ENCODE data around the gene TMEM130.

TMEM130 gene

GRCh38 chr7:98840096-98840495, 29.7 kb downstream of the TMEM130 start:
- no peak for DNase-seq

DNA sequence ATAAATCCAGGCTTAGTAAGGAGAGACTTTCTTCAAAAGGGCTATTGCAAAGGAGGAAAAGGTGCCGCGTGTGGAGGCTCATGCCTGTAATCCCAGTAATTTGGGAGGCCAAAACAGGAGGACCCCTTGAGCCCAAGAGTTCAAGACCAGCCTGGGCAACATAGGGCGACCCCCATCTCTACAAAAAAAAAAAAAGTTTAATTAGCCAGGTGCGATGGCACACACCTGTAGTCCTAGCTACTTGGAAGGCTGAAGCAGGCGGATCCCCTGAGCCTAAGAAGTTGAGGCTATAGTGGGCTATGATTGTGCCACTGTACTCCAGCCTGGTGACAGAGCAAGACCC, 32.2 kb downstream of the TMEM130 start:
- no peak for DNase-seq

DNA sequence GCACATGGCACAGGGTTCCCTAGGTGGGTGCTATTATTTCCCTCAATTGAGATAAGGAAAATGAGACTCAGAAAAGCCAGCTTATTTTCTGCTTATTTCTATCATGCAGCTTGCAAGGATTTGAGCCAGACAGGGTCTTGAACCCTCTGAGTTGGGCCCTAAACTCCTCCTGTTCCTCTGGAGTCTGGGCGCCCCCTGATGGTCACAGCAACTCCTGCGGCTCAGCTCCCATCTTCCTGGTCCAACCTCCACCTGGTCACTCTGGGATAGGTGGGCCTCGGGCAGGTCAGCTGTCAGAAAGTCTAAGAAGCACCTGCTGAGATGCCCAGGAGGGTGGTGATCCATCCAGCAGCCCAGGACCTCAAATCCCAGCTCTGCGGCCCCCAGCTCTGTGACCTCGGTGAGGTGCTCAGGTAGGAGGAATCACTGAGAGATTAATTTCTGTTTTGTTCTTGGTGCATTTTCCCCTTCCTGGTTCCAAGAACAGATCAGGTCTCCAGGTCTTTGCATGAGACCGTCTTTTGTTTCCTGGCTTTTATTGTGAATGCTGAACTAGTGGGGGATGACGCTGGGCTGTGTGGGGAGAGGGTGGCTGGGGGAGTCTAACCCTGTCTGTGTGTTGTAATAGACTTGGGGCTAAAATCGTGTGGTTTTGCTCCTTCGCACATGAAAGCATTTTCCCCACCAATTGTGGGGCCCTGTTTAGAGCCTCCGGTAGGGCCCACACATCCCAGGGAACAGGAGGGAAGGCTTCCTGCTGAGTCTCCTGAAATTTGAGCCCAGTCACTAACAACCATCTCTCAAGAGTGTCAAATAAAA, 32.8 kb downstream of the TMEM130 start:
- DNase-seq = peak; percentile 16

DNA sequence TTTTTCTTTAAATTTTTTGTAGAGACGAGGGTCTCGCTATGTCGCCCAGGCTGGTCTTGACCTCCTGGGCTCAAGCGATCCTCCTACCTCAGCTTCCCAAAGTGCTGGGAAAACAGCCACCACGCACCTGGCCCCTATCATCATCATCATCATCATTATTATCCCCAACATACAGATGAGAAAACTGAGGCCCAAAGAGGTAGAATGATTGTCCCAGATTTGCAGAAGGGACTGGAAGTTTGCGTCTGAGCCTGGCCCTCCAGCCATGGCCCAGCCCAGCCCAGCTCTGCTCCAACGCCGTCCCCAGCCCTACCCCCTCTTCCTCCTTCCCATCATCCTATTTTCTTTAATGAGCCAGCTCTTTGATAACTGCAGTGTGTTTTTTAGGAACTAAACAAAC, 34.9 kb downstream of the TMEM130 start:
- DNase-seq = no peak

DNA sequence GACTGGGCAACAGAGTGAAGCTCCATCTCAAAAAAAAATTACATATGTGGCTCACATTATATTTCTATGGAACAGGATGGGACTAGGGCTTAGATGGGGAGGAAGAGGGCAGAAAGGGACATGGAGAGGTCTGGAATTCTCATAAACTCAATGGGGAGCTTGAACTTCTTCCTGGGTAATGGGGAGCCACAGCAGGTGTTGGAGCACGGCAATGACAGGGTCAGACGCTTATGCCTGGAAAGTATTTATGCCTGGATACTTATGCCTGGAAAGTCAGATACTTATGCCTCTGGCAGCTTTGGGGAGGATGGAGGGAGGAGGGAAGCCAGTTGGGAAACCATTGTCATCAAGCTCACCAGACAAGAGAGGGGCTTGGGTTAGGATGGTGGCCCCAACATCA, 36.8 kb downstream of the TMEM130 start:
- DNase-seq = no peak

- no peak for DNase-seq
Observed at GRCh38 chr7:98831641-98832221, 38.1 kb downstream of the TMEM130 start.

DNA sequence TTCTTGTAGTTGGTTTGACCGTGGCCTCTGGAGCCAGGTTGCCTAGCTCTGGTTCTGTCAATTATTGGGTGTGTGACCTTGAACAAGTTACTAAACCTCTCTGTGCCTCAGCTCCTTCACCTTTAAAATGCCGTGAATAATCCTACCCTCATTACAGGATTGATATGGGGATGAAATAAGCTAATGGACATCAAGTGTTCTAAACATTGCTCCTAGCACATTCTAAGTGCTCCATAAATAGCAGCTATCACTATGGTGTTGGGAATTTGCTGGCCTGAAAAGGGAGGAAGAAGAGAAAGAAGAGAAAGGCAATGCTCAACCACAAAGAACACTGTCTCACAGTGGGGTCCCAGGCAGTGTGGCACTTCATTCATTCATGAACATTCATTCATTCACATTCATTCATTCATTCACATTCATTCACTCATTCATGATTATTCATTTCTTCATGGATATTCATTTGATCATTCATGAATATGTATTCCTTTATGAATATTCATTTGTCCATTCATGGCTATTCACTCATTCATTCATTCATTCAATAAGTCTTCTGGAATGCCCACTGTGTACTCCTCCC, 38.8 kb downstream of the TMEM130 start:
- DNase-seq = no peak

DNA sequence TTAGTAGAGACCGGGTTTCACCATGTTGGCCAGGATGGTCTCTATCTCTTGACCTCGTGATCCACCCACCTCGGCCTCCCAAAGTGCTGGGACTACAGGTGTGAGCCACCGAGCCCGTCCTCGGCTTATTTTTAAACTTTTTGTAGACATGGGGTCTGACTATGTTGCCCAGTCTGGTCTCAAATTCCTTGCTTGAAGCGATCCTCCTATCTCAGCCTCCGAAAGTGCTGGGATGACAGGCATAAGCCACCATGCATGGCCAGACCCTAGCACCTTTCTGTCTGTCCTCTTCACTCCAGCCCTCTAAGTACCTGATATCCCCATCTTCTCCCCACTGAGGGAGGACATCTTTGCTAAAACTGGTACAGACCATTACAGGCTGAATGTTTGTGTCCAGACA, 41.4 kb downstream of the TMEM130 start:
- DNase-seq = no peak

DNA sequence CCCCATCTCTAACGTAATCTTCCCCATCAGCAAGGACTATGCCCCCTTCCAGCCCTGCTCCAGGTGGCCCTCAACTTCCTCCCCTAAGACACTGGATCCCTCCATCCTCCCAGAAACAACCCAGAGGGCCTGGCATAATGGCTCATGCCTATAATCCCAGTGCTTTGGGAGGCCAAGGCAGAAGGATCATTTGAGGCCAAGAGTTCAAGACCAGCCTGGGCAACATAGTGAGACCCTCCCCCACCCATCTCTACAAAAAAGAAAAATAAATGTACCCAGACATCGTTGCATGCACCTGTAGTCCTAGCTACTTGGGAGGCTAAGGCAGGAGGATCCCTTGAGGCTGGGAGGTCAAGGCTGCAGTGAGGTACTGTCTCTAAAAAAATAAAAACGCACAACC, 42.6 kb downstream of the TMEM130 start:
- DNase-seq = no peak

- DNase-seq = peak; percentile 18
Observed at GRCh38 chr7:98826811-98827231, 43.0 kb downstream of the TMEM130 start.

DNA sequence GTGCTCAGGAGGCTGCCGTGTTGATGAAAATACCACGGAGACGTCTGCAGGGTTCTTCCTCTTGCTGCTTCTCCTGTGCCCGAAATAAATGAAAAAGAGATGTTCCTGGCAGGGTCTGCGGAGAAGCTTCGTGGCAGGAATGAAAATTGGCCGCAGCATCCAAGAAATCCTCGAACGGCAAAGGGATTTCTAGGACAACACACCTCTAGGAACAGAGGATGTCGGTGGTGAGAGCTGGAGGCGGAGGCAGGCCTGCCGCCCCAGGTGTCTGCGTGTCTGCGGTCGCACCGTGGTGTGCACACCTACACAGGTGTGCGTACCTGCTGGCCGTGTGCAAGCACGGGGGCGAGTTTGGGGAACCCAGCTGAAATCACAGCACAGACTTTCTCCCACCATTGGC, 43.4 kb downstream of the TMEM130 start:
- DNase-seq = no peak

DNA sequence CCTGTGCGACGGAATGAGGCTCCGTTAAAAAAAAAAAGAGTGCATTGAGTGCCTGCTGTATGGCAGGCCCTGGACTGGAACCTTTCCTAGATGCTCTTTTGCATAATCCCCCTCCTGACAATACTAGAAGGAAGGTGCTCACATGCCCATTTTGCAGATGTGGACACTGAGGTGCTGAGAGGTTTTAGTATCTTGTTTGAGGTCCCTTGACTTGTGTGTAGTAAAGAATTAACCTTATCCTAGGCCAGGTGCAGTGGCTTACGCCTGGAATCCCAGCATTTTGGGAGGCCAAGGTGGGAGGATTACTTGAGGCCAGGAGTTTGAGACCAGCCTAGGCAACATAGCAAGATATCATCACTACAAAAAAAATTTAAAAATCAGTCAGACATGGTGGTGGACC, 46.6 kb downstream of the TMEM130 start:
- no peak for DNase-seq

DNA sequence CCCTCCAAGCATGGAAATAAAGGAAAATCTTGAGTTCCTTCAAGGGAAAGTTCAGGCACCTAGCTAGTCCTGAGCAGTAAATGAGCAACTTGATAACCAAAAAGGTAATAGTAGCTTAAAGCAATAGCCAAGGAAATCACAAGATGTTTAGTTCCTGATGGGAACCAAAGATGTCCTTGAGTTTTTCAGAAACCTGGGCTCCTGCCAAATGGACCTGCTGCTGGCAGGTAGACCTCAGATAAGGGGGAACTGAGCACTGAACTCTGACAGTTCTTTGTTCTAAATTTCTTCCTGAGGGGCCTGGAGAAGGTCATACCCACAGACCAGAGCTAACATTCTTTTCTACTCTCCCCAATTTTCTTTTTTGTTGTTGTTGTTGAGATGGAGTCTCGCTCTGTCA, 48.5 kb downstream of the TMEM130 start:
- no peak for DNase-seq

- DNase-seq = no peak
Observed at GRCh38 chr7:98816967-98817710, 52.7 kb downstream of the TMEM130 start.

GRCh38 chr7:98816241-98816640, 53.6 kb downstream of the TMEM130 start:
- DNase-seq = no peak

GRCh38 chr7:98815313-98815712, 54.5 kb downstream of the TMEM130 start:
- no peak for DNase-seq

DNA sequence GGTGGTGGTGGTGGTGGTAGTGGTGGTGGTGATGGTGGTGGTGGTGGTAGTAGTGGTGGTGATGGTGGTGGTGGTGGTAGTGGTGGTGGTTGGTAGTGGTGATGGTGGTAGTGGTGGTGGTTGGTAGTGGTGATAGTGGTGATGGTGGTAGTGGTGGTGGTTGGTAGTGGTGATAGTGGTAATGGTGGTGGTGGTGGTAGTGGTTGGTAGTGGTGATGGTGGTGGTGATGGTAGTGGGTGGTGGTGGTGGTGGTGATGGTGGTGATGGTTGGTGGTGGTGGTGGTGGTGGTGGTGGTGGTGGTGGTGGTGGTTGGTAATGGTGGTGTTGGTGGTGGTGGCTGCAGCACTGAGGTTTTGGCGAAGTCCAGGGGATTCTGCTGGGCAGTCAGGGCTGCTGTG, 58.5 kb downstream of the TMEM130 start:
- no peak for DNase-seq

DNA sequence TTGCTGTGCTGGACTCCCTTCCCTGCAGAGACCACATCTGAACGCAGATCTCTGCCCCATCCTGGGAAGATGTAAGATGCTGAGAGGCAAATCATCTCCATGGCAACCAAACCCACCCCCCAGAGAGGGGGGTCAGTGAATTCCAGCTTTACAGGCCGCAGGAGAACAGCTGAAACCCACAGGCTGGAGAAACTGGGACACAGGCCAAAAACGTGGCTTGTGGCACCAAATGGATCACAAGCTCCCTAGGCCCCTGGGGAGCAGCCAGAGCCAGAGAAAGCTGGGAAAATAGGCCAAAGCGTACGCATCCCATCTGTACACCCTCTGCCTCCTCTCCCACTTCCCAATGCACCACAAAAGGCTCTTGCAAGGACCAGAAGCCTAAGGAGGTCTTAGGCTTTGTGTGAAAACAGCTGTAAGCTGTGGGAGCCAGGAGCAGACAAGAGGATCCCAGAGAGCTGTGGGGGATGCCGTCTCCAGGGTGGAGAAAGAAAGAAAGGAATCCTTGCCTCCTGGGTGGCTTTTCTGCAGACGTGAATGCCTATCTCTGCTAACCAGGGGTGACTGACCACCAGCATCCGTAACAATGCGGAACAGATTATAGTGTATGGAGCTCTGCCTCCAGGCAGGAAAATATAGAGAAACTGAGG, 59.5 kb downstream of the TMEM130 start:
- DNase-seq = no peak

DNA sequence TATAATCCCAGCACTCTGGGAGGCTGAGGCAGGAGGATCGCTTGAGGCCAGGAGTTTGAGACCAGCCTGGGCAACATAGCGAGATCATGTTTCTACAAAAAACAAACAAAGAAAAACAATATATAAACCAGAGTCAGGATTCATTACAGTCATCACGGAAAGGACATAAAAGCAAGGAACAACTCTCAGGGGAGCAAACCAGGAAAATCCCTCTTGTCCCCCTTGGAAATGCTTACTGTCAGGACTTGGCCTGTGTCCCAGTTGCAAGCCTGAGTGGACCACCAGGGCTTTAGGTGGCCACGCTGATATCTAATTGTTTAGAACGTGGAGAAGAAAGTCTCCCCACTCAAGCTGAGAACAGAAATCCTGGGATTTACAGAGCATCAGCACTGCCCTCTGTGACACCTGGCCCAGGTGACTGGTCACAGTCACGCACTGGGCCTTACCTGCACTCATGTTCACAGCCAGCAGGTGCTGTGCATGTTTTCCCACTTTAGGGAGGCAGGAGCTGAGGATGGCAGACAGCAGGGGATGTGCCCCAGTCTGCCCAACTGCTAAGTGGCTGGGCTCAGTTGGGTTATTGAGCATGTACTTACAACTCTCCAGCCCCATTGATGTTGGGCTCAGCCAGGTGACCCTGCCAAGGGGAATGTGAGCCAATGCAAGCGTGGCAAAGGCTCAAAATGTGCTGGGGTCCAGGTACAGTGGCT, 60.9 kb downstream of the TMEM130 start:
- peak; percentile 20 for DNase-seq

DNA sequence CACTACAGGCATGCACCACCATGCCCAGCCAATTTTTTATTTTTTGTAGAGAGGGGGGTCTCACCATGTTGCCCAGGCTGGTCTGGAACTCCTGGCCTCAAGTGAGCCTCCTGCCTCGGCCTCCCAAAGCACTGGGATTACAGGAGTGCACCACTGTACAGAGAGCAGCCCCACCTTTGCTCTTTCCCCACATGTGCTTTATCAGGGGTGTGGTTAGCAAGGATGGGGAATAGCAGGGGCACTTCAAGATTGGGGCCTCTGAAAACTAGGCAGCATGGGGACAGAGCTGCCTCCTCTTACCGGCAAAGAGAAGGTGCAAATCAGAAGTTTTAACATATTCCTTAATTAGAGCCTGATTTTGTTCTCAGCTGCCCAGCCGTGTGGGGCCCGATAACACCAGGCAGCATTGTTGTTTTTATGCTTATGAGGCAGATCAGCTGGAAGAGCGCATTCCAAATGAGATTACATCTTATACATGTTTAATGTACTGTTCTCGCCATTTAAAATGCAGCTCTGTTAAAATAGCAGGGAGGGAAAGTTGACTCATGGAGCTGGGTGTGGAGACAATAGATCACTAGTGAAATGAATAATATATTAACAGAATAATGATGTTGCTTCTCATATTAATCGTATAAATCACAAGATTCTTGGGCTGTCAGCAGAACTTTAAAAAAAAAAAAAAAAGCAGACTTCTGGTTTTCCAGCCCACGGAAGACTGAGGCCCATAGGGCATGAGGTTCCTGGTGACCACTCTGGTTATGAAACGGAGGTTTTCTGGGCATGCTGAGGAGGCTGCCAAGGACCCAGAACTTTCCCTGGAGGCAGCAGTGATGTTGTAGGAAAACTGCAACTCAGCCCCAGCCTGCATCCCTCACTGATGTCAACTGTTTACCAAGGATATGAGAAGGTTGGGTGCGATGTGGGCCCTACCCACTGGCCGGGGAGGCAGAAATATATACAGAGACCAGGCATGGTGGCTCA, 62.5 kb downstream of the TMEM130 start:
- no peak for DNase-seq
